ENCODE data around the gene TSPEAR. TPM values are rescaled to one million over a fixed set of nuclear protein-coding genes. Genes with fewer than 3 reads are reported as not detected.
A peak's percentile ranks its signal among the peaks of the same experiment; 100 is the strongest.

TSPEAR gene
- total RNA-seq, 2 donors from 2014 or later = 1.5 to 6.0 TPM

DNA sequence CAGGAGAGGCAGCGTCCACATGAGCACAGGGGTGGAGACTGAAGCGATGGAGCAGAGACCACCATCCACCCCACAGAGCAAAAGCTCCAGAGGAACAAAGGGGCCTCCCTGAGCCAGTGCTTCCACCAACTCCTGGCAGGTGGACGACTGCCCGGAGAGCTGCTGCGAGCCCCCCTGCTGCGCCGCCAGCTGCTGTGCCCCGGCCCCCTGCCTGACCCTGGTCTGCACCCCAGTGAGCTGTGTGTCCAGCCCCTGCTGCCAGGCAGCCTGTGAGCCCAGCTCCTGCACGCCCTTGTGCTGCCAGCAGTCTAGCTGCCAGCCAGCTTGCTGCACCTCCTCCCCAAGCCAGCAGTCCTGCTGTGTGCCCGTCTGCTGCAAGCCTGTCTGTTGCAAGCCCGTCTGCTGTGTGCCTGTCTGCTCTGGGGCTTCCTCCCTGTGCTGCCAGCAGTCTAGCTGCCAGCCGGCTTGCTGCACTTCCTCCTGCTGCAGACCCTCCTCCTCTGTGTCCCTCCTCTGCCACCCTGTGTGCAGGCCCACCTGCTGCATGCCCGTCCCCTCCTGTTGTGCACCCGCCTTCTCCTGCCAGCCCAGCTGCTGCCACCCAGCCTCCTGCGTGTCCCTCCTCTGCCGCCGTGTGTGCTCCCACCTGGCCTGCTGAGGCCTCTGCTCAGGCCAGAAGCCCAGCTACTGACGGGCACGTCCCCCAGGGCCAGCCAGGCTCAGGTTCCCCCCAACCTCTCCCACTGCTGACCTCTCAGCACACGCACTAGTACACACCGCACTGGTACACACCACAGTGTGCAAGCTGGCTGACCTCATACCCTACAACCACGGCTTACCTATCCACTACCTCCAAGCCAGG is 9.0 kb downstream of the TSPEAR start:
- peaks cover 58% of the 10 kb centered on the region for H3K4me1 Mint-ChIP-seq
- no peak overlapping the region for H3K4me3 ChIP-seq (ENCODE audit: low read length)
- H3K9me3 ChIP-seq (ENCODE audit: control insufficient read depth, low read length) = peaks cover 6% of the 10 kb centered on the region
- no peak overlapping the region for H3K9ac ChIP-seq (ENCODE audit: extremely low read depth, low read length, poor library complexity, severe bottlenecking)
- no peaks in the 10 kb centered on the region for H3K36me3 ChIP-seq (ENCODE audit: control insufficient read depth, insufficient read depth, low read length)
- peaks cover 31% of the 10 kb centered on the region for H3K27me3 ChIP-seq (ENCODE audit: control insufficient read depth, insufficient read depth, low read length, poor library complexity, severe bottlenecking)
- no peaks in the 10 kb centered on the region for H3K36me3 Mint-ChIP-seq (ENCODE audit: low read depth)
- WGBS, 2 experiments (ENCODE audit: insufficient coverage in 1 of 2, insufficient read length in 1 of 2) = 85 to 89% methylated on average over 11 to 22 of the region's 22 CpGs
- H3K9me3 Mint-ChIP-seq = peaks cover 10% of the 10 kb centered on the region
- H3K27me3 Mint-ChIP-seq (ENCODE audit: insufficient read depth) = peaks cover 62% of the 10 kb centered on the region
- peaks cover 3% of the 10 kb centered on the region for H3K4me1 ChIP-seq (ENCODE audit: control insufficient read depth, insufficient read depth, low read length)
- DNase-seq = peak; percentile 46
- H3K4me3 Mint-ChIP-seq = no peak overlapping the region
- no peak for TF ChIP-seq CTCF (conservative IDR thresholded peaks at IDR 0.05)
- no peak overlapping the region for H3K27ac ChIP-seq (ENCODE audit: low read depth, low read length)
- H3K27ac Mint-ChIP-seq = no peak overlapping the region

- no peak for TF ChIP-seq CTCF (conservative IDR thresholded peaks at IDR 0.05)
- no peak overlapping the region for H3K27ac Mint-ChIP-seq
- H3K4me1 ChIP-seq (ENCODE audit: control insufficient read depth, insufficient read depth, low read length) = peaks cover 3% of the 10 kb centered on the region
- H3K4me3 ChIP-seq (ENCODE audit: low read length) = no peak overlapping the region
- peaks cover 54% of the 10 kb centered on the region for H3K27me3 Mint-ChIP-seq (ENCODE audit: insufficient read depth)
- peaks cover 6% of the 10 kb centered on the region for H3K9me3 ChIP-seq (ENCODE audit: control insufficient read depth, low read length)
- no peaks in the 10 kb centered on the region for H3K36me3 ChIP-seq (ENCODE audit: control insufficient read depth, insufficient read depth, low read length)
- peaks cover 62% of the 10 kb centered on the region for H3K4me1 Mint-ChIP-seq
- no peaks in the 10 kb centered on the region for H3K36me3 Mint-ChIP-seq (ENCODE audit: low read depth)
- H3K9me3 Mint-ChIP-seq = peaks cover 9% of the 10 kb centered on the region
- no peak overlapping the region for H3K27ac ChIP-seq (ENCODE audit: low read depth, low read length)
- H3K4me3 Mint-ChIP-seq = no peak overlapping the region
- H3K27me3 ChIP-seq (ENCODE audit: control insufficient read depth, insufficient read depth, low read length, poor library complexity, severe bottlenecking) = peaks cover 23% of the 10 kb centered on the region
- 82% methylated on average over 11 to 12 of the region's 12 CpGs for WGBS, 2 experiments (ENCODE audit: insufficient coverage in 1 of 2, insufficient read length in 1 of 2)
- H3K9ac ChIP-seq (ENCODE audit: extremely low read depth, low read length, poor library complexity, severe bottlenecking) = no peak overlapping the region
- DNase-seq = peak; percentile 42
These were observed 9.8 kb downstream of the TSPEAR start for GRCh38 chr21:44701541-44701940.

DNA sequence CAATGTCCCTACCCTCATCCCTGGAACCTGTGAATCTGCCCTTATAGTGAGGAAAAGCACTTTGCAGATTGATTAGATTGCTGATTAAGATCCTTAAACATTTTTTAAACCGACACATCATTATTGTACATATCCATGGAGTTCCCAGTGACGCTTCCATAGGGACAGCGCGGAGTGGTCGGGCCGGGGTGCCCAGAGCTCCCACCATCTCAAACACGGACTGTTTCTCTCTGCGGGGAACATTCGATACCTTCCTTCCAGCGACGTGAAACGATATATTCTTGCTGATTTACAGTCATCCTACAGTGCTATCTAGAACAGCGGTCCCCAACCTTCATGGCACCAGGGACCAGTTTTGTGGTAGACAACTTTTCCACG is 10.4 kb downstream of the TSPEAR start:
- WGBS, 2 experiments (ENCODE audit: insufficient coverage in 1 of 2, insufficient read length in 1 of 2) = 86 to 91% methylated on average over 11 to 14 of the region's 14 CpGs
- Mint-ChIP-seq H3K4me1 (peaks cover 60% of the 10 kb centered on the region), H3K9me3 (peaks cover 5% of the 10 kb centered on the region), H3K36me3 (ENCODE audit: low read depth) (no peaks in the 10 kb centered on the region), H3K27ac (no peak overlapping the region), H3K27me3 (ENCODE audit: insufficient read depth) (peaks cover 49% of the 10 kb centered on the region), H3K4me3 (no peak overlapping the region)
- Histone ChIP-seq H3K4me1 (ENCODE audit: control insufficient read depth, insufficient read depth, low read length) (peaks cover 3% of the 10 kb centered on the region), H3K27ac (ENCODE audit: low read depth, low read length) (no peak overlapping the region), H3K36me3 (ENCODE audit: control insufficient read depth, insufficient read depth, low read length) (no peaks in the 10 kb centered on the region), H3K9ac (ENCODE audit: extremely low read depth, low read length, poor library complexity, severe bottlenecking) (no peak overlapping the region), H3K4me3 (ENCODE audit: low read length) (no peak overlapping the region), H3K9me3 (ENCODE audit: control insufficient read depth, low read length) (peaks cover 2% of the 10 kb centered on the region), H3K27me3 (ENCODE audit: control insufficient read depth, insufficient read depth, low read length, poor library complexity, severe bottlenecking) (peaks cover 17% of the 10 kb centered on the region)
- TF ChIP-seq CTCF (conservative IDR thresholded peaks at IDR 0.05) = no peak
- peak; percentile 24 for DNase-seq

Data from endodermal cell (in vitro differentiated cells).